CD4-positive, alpha-beta T cell treated with Interferon gamma for 1 hour (primary cell): Measurements from ENCODE around the gene LYPD3.

Experiments
- DNase-seq: peaks from one replicate; pipeline ENCODE4 v3.0.0-alpha.2; 2020

The LYPD3 gene

DNA sequence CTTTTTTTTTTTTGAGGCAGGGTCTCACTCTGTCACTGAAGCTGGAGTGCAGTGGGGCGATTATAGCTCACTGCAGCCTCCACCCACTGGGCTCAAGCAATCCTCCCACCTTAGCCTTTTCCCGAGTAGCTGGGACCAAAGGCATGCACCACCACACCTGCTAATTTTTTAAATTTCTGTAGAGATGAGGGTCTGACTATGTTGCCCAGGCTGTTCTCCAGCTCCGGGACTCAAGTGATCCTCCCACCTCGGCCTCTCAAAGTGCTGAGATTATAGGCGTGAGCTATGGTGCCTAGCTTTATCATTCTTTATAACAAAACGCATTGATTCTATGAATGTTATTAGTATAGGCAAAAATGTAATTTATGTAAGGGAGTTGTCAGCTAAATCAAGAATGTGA lies 17.9 kb upstream of the LYPD3 start:
- no peak for DNase-seq

DNA sequence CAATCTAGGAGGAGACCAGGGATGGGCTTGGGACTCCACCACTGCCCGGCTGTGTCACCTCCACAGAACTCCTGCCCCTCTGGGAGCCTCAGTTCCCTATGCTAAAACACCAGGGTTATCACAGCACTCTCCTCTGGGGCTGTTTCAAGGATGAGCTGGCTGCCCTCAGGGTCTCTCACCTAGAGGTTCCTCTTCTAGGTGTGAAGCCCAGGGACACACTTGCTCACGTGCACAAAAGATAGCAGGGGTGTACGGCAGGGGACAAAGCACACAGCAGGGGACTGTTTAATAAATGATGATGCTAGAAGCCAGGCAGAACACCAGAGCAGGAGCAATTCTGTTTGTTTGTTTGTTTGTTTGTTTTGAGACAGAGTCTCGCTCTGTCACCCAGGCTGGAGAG lies 16.8 kb upstream of the LYPD3 start:
- DNase-seq: no peak

DNA sequence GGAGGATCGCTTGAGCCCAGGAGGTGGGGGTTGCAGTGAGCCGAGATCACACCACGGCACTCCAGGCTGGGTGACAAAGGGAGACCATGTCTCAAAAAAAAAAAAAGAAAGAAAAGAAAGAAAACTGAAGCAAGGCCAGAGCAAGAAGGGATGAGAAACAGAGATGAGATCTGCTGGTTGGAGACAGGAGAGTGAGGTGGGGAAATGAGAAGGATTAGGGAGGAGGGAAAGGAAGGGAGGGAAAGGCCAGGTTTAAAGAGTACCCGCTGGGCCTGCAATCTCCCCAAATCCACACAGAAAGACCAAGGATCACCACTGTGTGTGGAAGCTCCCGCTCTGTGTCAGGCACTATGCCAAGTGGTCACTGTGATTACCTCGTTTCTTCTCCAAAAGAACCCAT lies 16.3 kb upstream of the LYPD3 start:
- DNase-seq: no peak

DNA sequence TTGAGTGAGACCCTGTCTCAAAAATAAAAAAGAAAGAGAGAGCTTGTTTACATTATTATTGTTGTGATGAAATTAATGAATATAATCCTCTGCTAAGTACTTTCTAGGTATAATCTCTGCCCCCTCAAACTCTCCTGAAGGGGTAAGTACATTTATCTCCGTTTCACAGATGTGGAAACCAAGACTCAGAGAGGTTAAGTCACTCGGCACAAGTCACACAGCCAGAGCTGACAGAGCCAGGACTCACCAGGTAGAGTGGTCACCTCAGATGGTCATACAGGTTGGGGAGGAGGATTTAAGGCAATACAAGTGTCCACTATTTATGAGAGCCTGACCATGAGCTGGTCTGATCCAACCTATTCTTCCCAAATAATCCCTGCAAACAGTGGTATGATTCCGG lies 15.2 kb upstream of the LYPD3 start:
- DNase-seq: no peak

DNA sequence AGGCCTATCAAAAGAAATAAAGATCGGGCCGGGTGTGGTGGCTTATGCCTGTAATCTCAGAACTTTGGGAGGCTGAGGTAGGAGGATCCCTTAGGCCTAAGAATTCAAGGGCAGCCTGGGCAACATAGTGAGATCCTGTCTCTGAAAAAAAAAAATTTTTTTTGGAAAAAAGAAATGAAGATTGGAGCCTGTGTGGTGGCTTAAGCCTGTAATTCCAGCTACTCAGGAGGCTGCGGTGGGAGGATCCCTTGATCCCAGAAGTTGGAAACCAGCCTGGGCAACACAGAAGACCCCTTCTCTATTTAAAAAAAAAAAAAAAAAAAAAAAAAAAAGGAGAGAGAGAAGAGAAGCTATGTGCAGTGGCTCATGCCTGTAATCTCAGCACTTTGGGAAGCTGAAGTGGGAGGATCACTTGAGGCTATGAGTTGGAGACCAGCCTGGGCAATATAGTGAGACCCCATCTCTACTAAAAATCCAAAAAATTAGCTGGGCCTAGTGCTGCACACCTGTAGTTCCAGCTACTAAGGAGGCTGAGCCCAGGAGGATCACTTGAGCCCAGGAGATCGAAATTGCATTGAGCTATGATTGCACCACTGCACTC lies 14.7 kb upstream of the LYPD3 start:
- no peak for DNase-seq

DNA sequence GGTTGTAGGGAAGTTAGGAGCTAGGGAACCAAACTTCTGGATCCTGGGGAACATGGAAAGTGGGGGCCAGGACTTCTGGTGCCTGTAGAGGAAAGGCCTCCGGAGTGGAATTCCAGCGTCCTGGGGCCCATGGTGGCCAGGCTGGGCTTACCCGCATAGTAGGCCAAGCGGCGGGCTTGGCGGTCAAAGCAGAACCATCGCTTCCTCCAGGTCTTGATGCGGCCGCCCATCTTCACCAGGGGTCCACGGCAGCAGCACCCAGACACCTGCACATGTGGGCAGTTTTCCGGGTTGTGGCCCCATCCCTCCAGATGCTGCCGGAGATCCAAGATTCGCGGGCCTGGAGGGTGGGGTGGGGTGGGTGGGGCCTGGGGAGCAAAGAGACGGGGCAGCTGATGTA lies 13.8 kb upstream of the LYPD3 start:
- no peak for DNase-seq

DNA sequence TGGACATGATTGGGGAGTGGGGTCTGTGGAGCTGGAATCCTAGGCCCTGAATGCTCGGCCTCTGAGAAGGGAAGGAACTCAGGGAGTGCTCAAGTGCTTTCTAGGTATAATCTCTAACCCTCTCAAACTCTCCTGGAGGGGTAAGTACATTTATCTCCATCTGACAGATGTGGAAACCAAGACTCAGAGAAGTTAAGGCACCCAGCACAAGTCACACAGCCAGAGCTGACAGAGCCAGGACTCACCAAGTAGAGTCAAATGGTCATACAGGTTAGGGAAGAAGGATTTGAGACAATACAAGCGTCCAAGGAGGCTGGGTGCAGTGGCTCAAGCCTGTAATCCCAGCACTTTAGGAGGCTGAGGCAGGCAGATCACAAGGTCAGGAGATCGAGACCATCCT lies 12.9 kb upstream of the LYPD3 start:
- no peak for DNase-seq

DNA sequence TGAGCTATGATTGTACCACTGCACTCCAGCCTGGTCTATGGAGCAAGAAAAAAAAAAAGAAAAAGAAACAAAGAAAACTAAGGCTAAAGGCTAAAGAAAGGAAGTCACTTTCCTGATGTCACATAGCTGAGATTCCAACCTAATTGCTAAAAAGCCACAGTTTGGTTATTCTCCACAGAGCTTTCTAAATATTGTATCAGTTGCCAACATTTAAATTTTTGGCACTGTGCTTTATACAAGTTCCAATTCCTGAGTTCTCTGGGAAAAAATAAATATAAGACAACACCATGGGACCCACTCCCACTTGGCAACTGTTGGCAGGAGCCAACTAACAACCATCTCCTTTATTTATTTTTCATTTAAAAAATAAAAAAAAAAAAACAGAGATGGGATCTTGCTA lies 11.2 kb upstream of the LYPD3 start:
- no peak for DNase-seq

DNA sequence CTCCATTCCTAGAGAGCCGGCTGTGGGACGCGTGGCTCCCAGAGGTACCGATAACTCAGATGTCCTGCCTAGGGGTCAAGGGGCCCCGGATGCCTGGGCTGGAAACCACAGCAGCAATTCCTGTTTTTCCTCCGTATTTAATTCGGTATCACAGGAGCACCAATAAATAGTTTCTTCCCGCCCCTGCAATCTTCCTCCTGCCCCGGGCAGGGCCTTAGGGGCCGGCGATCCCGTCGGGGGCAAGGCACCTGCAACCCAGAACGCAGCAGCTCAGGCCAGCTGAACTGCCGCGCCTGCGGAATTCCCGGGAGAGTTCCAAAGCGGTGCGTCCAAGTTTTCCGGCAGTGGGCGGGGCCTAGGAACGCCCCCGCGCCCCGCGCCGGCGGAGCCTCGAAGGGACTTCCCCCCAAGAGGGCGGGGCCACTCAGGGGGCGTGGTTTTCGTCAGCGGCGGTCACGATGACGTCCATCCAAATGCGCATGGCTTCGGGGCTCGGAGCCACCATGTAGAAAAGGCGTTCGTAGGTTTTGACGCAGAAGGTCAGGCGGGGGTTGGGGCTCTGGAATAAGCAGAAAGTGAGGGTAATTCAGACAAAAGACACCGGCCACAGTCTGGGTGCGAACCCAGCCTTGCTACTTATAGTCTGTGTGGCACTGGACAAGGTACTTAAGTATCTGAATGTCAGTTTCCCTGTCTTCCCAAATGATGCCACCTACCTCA lies 9.7 kb upstream of the LYPD3 start:
- peak; percentile 94 for DNase-seq

DNA sequence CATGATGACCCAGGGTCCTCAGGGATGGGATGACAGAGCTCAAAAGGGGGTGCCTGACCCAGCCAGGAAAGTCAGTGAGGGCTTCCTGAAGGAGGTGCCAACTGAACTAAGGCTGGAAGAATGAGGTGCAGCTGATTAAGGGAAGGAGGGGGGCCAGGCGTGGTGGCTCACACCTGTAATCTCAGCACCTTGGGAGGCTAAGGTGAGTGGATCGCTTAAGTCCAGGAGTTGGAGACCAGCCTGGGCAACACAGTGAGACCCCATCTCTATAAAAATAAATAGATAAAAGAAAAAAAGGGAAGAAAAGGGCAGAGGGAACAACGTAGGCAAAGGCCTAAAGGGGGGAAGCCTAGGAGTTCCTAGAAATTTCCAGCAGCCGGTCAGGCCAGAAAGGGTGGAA lies 9.1 kb upstream of the LYPD3 start:
- no peak for DNase-seq

DNA sequence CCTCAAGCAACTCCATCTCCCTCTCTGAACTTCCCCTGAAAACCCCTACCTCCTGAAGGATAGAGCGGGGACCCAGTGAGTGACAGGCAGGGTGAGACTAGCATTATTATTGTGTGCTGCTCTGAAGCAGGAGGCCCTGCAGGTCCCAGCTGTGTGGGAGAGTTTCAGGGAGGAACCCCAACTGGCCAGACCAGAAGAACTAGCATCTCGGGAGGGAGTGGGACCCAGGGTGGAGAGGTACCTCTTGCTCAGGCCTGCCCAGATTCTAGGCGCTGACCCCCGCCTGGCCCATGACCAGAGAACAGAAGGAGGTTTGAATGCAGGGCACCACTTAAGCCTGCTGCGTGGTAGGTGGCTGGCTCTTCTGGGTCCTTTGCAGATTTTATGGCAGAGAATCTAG lies 5.7 kb upstream of the LYPD3 start:
- no peak for DNase-seq

DNA sequence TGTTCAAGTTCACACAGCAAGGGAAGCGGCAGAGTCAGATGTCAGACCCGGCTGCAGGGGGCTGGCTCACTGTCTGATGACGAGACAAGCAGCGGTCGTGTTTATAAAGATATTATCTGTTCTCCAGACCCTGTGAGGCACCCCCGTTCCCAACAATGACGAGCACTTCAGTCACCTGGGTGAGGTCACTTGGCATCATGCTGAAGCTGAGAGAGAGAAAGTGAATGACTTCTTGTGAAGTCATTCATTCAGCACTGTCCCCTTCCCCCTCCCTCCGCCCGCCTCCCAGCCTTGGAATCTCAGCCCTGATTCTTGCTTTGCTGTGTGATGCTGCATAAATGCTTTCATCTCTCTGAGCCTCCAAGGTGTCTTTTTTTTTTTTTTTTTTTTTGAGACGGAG lies 4.9 kb upstream of the LYPD3 start:
- DNase-seq: peak; percentile 86

DNA sequence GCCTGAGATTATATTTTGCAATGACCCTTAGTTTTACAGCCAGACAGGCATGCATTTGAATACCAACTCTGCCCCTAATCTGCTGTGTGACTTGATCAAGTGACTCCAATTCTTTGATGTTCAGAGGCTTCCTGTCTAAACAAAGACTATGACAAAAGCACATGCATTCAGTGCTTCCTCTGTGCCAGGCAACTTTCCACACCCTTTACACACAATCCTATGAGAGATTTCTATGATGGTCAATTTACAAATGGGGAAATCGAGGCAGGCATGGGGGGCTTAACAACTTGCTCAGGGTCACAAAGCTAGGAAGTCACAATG lies 3.7 kb upstream of the LYPD3 start:
- DNase-seq: peak; percentile 15

DNA sequence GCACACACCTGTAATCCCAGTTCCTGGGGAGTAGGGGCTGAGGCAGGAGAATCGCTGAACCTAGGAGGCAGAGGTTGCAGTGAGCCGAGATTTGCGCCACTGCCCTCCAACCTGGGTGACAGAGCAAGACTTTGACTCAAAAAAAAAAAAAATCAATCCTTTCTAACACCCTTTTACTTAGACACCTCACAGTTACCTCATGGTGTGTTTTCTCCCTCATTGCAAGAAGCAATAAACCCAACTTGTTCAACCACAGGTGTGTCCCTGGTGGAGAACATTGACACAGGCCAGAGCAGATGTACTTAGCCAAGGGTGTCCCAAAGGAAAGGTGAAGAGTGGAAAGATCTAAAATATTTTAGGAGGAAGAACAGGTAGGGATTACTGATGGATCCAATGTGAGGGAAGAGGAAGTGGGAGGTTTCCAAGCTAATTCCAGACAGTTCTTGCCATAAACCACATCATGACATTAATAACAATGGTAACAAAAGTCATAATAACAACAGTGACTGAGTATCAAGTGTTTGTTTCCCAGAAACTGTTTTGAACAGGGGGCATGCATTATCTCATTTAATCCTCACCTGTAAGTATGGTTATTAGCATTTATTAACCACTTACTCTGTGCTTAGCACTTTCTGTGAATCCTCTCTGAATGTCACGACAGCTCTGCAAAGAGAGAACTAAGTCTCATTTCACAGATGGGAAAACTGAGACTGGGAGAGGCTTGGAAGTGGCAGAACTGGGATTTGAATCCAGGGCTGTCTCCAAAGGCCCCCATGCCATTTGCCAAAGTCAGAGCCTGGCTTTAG lies 3.1 kb upstream of the LYPD3 start:
- DNase-seq: no peak

DNA sequence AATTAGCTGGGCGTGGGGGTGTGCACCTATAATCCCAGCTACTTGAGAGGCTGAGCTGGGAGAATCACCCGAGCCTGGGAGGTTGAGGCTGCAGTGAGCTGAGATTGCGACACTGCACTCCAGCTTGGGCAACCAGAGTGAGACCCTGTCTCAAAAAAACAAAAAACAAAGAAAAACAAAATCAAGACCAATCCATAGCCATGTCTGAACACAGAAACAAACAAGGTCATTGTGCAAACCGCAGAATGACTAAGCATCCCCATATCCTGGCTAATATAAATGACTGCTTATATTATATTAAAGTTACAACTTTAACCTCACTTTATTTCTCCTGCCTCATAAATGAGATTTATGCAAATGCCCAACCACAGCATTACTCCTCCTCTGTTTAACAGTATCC lies 2.3 kb upstream of the LYPD3 start:
- no peak for DNase-seq

DNA sequence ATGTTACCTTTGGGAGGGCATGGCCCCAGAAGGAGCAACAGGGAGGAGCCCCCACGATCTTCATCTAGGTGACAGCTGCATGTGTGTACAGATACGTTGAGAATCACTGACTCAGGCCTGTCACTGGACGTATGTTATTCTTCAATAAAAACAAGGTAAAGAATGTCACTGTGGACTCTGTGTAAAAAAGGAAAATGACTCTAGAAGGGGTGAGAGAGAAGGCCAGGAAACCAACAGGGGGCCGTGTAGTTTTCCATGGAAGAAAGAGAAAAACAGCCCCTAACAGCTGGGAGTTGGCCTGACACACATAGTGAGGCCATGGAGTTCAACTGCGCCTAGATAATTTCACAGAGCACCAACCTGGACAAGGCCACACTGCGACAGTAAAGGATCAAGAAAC lies 1.9 kb upstream of the LYPD3 start:
- DNase-seq: no peak

DNA sequence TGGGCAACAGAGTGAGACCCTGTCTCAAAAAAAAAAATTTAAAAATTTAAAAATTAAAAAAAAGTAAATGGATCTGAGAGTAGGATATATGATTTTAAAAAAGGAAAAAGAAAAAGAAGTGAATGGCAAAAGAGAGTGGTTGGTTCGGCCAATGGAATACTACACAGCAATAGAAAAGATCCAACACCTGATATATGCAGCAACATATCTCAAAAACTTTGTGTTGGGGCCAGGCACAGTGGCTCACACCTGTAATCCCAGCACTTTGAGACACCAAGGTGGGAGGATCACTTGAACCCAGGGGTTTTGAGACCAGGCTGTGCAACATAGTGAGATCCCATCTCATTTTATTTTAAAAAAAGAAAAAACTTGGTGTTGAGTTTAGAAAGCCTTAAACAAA lies 1.4 kb upstream of the LYPD3 start:
- DNase-seq: no peak

DNA sequence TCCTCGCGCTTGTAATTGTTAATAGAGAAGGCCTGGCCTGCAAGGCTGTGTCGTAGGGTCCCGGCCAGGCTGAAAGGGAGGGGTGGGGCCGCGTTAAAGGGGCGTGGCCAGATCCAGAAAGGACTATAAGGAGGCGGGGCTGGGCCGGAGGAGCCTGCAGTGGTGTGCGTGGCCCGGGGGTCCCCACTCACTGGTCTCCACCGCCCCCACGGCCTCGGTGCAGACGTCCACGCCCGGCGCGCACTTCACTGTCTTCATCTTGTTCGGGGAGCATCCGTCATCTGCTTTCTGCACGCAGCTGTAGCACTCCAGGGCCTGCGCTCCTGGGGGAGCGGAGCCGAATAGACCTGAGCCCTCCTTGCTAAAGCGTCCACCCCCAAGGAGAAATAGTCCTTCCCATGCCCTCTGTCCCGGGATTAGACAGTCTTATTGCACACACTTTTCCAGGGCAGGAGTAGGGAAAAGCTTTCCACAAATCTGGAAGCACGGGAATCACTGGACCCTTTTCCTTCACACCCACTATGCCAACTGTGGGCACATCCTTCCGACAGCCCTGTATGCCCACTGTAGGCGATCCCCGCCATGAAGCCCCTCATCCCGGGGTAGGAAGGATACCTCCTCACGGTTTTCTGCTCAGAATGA lies 1.2 kb downstream of the LYPD3 start:
- no peak for DNase-seq

DNA sequence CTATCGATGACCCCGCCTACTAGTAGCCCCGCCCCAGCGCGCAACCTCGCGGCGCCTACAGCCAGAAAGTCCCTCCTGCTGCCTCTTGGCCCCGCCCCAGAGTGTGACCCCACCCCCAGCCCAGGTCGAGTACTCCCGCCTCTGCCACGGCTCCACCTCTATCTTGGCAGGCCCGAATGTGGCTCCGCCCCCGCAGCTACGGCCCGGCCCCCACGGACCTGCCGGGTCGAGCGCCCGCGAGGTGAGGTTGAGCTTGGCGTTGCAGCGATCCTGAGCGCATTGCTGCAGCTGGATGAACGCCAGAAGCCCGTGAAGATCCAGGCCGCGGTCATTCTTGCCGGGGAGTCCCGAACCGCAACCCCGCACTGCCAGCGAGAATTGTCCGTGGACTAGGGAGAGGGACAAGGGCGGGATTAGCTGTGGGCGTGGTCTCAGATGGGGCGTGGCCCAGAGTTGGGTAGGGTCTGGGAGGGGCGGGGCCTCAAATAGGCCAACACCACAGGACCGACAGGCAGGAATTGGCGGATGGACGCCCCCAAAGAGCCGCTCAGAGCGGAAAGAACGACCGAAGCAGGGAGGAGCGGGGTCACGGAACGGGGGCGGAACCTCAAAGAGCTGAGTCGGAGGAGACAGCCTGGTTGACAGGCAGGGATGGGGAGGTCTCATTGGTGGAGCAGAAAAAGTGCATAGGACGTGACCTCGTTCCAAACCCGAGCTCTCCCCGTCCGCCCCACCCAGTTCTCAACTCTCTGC lies 1.9 kb downstream of the LYPD3 start:
- peak; percentile 99 for DNase-seq

DNA sequence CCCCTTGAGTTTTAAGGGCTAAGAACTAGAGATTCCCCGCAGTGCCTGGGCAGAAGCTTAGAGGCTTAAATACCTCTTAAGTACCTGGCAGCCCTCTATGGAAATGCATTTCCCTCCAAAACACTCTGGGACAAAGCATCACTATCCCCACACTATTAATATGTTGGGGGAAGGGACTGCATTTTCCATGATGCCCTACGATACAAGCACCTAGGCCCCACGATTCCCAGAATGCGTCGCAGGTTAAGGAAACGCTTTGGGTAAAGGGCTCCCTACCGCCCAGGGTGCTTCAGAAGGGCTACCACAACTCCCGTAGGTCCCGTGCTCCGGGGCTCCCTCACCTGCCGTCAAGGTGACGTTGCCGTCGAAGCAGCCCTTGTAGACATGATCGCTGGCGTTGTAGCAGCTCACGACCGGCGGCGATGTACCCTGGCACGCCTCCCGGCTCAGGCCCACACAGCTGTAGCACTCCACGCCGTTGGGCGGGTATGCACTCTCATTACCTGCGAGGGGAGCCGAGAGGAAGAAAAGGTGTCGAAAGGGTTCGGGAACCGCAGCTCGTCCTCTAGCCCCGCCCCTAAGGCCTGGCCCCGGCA lies 2.5 kb downstream of the LYPD3 start:
- DNase-seq: no peak

DNA sequence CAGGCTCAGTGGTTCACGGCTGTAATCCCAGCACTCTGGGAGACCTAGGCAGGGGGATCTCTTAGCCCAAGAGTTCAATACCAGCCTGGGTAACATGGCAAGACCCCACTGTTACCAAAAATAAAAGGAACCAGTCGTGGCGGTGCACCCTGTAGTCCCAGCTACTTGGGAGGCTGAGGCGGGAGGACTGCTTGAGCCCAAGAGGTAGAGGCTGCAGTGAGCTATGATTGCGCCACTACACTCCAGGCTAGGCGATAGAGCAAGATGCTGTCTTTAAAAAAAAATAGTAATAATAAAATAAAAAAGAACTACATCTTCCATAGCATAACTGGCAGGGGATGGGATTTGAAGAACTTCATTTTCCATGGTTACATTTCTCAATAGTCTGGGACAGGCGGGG lies 3.0 kb downstream of the LYPD3 start:
- DNase-seq: no peak

DNA sequence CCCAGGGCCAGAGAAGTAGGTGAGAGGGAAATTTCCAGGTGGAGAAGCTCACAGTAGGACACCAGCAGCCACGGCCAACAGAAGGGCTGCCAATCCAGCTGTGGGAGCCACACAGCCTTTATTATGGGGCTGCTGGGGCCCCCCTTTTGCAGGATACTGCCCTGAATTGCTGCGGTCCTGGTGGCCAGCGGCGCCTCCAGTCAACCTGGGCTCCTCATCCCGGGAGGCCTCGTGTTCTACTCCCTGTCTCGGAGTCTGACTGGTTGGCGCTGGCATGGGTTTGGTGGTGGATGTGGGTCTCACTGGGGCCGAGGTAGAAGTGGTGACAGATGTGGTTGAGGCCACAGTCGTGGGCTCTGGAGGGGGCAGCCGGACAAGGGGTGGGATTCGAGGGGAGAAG lies 4.1 kb downstream of the LYPD3 start:
- DNase-seq: no peak
